DMS79 (cell line): ENCODE measurements around the gene PTPRN.
A peak's percentile ranks its signal among the peaks of the same experiment; 100 is the strongest.

Experiments
- DNase-seq: peaks from one replicate; lab custom pipeline; 2025; lab: John Stamatoyannopoulos, UW

PTPRN gene

DNA sequence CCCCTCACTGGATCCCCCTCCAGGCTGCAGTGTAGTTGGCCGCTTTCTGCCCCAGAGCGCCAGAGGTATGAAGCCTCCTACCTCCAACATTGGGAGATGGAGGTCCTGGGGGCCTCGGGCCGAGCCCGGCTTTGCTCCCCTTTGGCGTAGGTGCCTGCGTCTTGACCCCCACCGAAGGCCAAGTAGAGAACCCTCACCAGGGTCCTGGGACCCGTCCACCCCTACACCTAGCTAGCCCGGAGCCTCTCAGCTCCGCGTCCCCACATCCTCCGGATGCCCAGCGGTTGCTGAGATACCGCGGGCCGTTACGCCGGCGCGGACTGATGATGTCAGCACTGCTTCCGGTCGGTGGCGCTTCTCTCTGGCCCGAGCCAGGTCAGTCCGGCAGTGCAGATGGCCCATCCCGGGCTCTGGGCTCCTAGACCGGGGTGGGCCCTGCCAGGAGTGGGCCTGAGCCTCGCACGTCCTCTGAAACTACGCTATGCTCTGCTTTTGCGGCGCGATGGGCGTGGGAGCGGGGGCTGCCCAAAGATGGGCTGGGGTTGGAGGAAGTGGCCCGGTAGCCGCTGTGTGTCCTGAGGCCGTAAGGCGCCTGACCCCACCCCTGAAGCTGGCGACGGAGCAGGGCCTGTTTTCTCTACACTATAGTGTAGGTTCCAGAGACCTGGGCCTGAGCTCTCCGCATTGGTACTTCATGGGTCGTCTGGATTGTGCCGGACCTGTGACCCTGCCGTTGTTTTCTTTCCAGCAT, 63.9 kb downstream of the PTPRN start, which contains the start of the genes GLB1L and STK16:
TSS of gene GLB1L (minus strand) at position 297 of the 751 bp plus-strand sequence. CDS start 1,871 bp downstream, outside the sequence.
TSS of gene STK16 (plus strand) at position 332 of the 751 bp plus-strand sequence. CDS start 521 bp downstream, outside the sequence.
- peak; percentile 65 for DNase-seq

- DNase-seq: no peak
These were observed 64.4 kb downstream of the PTPRN start for GRCh38 chr2:219244789-219245147.

- no peak for DNase-seq
These were observed 65.9 kb downstream of the PTPRN start for GRCh38 chr2:219243291-219243761.
